ENCODE data around the gene MPHOSPH10. TPM values are rescaled to one million over a fixed set of nuclear protein-coding genes. Genes with fewer than 3 reads are reported as not detected.
A peak's percentile ranks its signal among the peaks of the same experiment; 100 is the strongest.

MPHOSPH10 gene
- total RNA-seq, 4 donors from 2014 or later: 27.8 to 49.1 (median 32.8) TPM

DNA sequence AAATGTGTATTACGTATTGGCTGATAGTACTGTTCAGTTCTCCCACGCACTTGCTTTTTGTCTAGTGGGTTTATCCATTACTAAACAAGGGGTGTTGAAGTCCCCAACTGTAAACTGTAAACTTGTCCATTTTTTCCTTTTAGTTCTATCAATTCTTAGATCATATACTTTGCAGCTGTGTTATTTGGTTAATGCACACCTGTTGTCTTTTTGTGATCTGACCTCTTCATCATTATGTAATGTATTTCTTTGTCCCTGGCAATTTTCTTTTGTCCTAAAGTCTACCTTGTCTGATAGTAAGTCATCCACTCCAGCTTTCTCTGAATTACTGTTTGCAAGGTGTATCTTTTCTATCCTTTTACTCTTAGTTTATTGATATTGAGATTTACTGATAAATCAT, 22.3 kb upstream of the MPHOSPH10 start:
- in situ Hi-C loops (cut with MboI; ENCODE audit: low sequenced_read_pairs in 4 of 4): loop anchor here in 1 of 4 donors (10.0 kb wide), 1 partner anchor 87 kb away; no protein-coding TSS in a partner anchor
- no peak overlapping the region for H3K27ac ChIP-seq
- ATAC-seq: no peak
- TF ChIP-seq, protein P1, sequence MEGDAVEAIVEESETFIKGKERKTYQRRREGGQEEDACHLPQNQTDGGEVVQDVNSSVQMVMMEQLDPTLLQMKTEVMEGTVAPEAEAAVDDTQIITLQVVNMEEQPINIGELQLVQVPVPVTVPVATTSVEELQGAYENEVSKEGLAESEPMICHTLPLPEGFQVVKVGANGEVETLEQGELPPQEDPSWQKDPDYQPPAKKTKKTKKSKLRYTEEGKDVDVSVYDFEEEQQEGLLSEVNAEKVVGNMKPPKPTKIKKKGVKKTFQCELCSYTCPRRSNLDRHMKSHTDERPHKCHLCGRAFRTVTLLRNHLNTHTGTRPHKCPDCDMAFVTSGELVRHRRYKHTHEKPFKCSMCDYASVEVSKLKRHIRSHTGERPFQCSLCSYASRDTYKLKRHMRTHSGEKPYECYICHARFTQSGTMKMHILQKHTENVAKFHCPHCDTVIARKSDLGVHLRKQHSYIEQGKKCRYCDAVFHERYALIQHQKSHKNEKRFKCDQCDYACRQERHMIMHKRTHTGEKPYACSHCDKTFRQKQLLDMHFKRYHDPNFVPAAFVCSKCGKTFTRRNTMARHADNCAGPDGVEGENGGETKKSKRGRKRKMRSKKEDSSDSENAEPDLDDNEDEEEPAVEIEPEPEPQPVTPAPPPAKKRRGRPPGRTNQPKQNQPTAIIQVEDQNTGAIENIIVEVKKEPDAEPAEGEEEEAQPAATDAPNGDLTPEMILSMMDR (IDR thresholded peaks at IDR 0.05 in 4 of 5, conservative IDR thresholded peaks at IDR 0.05 in 1 of 5): no peak
- TF ChIP-seq POLR2A (IDR thresholded peaks at IDR 0.05): no peak
- DNase-seq: no peak
- H3K4me1 ChIP-seq: no peaks in the 10 kb centered on the region
- H3K27me3 ChIP-seq: no peaks in the 10 kb centered on the region
- H3K4me3 ChIP-seq: no peak overlapping the region
- intact Hi-C loops (cut with DNase I; ENCODE audit: low total_unique reads): no loop called here
- H3K9me3 ChIP-seq: no peaks in the 10 kb centered on the region
- peaks cover 0 to 12% of the 10 kb centered on the region in 2 donors for H3K36me3 ChIP-seq

- TF ChIP-seq POLR2A (IDR thresholded peaks at IDR 0.05): no peak
- TF ChIP-seq, protein P1 (IDR thresholded peaks at IDR 0.05 in 4 of 5, conservative IDR thresholded peaks at IDR 0.05 in 1 of 5): no peak
- Histone ChIP-seq H3K4me1 (peaks cover 5 to 8% of the 10 kb centered on the region in 2 donors), H3K4me3 (no peak overlapping the region), H3K9me3 (no peaks in the 10 kb centered on the region), H3K27ac (no peak overlapping the region), H3K36me3 (peaks cover 0 to 17% of the 10 kb centered on the region in 2 donors), H3K27me3 (no peaks in the 10 kb centered on the region)
- ATAC-seq (no peak), DNase-seq (no peak)
- in situ Hi-C loops (cut with MboI; ENCODE audit: low sequenced_read_pairs in 4 of 4): no loop called here
- intact Hi-C loops (cut with DNase I; ENCODE audit: low total_unique reads): no loop called here
Measured at GRCh38 chr2:71113843-71114242, 16.6 kb upstream of the MPHOSPH10 start.

- H3K4me1 ChIP-seq: peaks cover 5 to 8% of the 10 kb centered on the region in 2 donors
- TF ChIP-seq, protein P1 (IDR thresholded peaks at IDR 0.05 in 4 of 5, conservative IDR thresholded peaks at IDR 0.05 in 1 of 5): no peak
- no peak for TF ChIP-seq POLR2A (IDR thresholded peaks at IDR 0.05)
- in situ Hi-C loops (cut with MboI; ENCODE audit: low sequenced_read_pairs in 4 of 4): no loop called here
- H3K4me3 ChIP-seq: no peak overlapping the region
- H3K27ac ChIP-seq: no peak overlapping the region
- H3K36me3 ChIP-seq: peaks cover 0 to 18% of the 10 kb centered on the region in 2 donors
- DNase-seq (no peak), ATAC-seq (peak; percentile 83 to 90)
- no peaks in the 10 kb centered on the region for H3K9me3 ChIP-seq
- H3K27me3 ChIP-seq: no peaks in the 10 kb centered on the region
- intact Hi-C loops (cut with DNase I; ENCODE audit: low total_unique reads): no loop called here
Measured at GRCh38 chr2:71117063-71117462, 13.4 kb upstream of the MPHOSPH10 start.

DNA sequence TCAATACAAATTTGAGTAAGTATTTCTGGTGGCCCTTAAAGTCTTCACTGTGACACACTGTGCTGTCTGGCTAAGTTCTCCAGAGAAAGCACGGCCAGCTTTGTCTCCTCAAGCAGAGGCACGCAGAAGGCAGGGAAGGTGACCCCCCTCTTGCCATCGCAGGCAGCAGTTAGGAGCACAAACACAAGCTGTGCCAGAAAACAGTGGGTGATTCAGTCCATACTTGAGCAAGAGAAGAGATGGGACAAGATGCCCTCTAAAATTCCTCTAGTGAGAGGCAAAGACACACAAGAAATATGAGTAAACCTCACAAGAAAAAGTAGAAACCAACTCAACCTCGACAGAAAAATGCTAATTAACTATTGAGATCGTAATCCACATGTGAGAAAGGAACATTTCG, 10.2 kb upstream of the MPHOSPH10 start:
- Histone ChIP-seq H3K27me3 (no peaks in the 10 kb centered on the region), H3K4me1 (peaks cover 5 to 8% of the 10 kb centered on the region in 2 donors), H3K4me3 (no peak overlapping the region), H3K36me3 (peaks cover 0 to 19% of the 10 kb centered on the region in 2 donors), H3K27ac (peak overlapping the region in 2 of 4 donors; percentile 31 to 39), H3K9me3 (no peaks in the 10 kb centered on the region)
- DNase-seq (peak in 1 of 2 donors; percentile 41), ATAC-seq (peak; percentile 56 to 72)
- in situ Hi-C loops (cut with MboI; ENCODE audit: low sequenced_read_pairs in 4 of 4): no loop called here
- no peak for TF ChIP-seq POLR2A (IDR thresholded peaks at IDR 0.05)
- TF ChIP-seq, protein P1 (IDR thresholded peaks at IDR 0.05 in 4 of 5, conservative IDR thresholded peaks at IDR 0.05 in 1 of 5): no peak
- intact Hi-C loops (cut with DNase I; ENCODE audit: low total_unique reads): no loop called here

DNA sequence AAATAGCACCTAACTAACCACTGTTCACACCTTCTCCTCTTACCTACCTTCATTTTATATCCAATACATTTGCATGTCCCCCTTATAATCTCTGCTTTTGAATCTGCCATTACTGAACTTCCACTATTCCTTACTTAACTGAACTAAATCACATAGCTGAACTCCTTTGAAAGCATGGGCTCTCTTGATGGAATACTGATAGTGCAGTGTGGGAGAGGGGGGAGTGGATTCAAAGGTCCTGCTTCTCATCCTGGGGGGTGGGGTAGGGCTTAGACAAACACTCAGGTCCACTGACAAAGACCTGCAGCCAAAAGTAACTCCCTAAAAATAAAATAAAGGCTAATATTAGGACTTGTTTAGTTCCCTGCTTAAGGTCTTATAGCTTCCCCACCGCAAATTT, 9.0 kb upstream of the MPHOSPH10 start:
- in situ Hi-C loops (cut with MboI; ENCODE audit: low sequenced_read_pairs in 4 of 4): no loop called here

More for the DNA sequence above, 9.0 kb upstream of the MPHOSPH10 start:
- Histone ChIP-seq H3K27me3 (no peaks in the 10 kb centered on the region), H3K4me3 (no peak overlapping the region), H3K36me3 (peaks cover 0 to 19% of the 10 kb centered on the region in 2 donors), H3K4me1 (peaks cover 5 to 8% of the 10 kb centered on the region in 2 donors), H3K9me3 (no peaks in the 10 kb centered on the region), H3K27ac (no peak overlapping the region)
- intact Hi-C loops (cut with DNase I; ENCODE audit: low total_unique reads): no loop called here
- no peak for ATAC-seq
- TF ChIP-seq, protein P1 (IDR thresholded peaks at IDR 0.05 in 4 of 5, conservative IDR thresholded peaks at IDR 0.05 in 1 of 5): no peak
- DNase-seq: no peak
